MCF 10A (cell line): ENCODE results near the gene CAPZB. TPM values are rescaled to one million over a fixed set of nuclear protein-coding genes. Genes with fewer than 3 reads are reported as not detected.

ENCODE experiments used
- BruUV-seq: library from RNA; stranded (reverse); fragments of 400-500 nt; replicated peaks from 2 replicates; lab custom pipeline; 2021; lab: Mats Ljungman, UMichigan
- CTCF ChIA-PET: fragments of 300-600 bp; sonication (Branson Sonifier 250); formaldehyde crosslinking; extraction: SDS; loops from one replicate; lab custom pipeline; 2021; ENCODE audit warnings: antibody characterized with exemption, inconsistent platforms; lab: Yijun Ruan, JAX
- POLR2A ChIA-PET: fragments of 300-600, 350-650 bp; sonication (Branson Sonifier 250); formaldehyde crosslinking; extraction: SDS; loops from one replicate; lab custom pipeline; 2020; ENCODE audit warnings: antibody characterized with exemption, inconsistent platforms; lab: Yijun Ruan, JAX
- DNase-seq: peaks from one replicate; pipeline ENCODE4 v3.0.0-alpha.2; 2018; ENCODE audit not compliant: unreplicated experiment
- H3K27ac Mint-ChIP-seq: one replicate; pipeline ENCODE4 v1.8.0; 2022; ENCODE audit warnings: mild to moderate bottlenecking, low read depth, mixed read lengths; ENCODE audit not compliant: unreplicated experiment
- H3K27me3 Mint-ChIP-seq: one replicate; pipeline ENCODE4 v1.8.0; 2022; ENCODE audit warnings: mixed read lengths; ENCODE audit not compliant: insufficient read depth, unreplicated experiment
- H3K36me3 Mint-ChIP-seq: one replicate; pipeline ENCODE4 v1.8.0; 2022; ENCODE audit warnings: mild to moderate bottlenecking, moderate library complexity, mixed read lengths; ENCODE audit not compliant: insufficient read depth, unreplicated experiment
- H3K4me1 Mint-ChIP-seq: one replicate; pipeline ENCODE4 v1.8.0; 2022; ENCODE audit warnings: mixed read lengths; ENCODE audit not compliant: insufficient read depth, unreplicated experiment
- H3K4me3 Mint-ChIP-seq: one replicate; pipeline ENCODE4 v1.8.0; 2022; ENCODE audit warnings: mild to moderate bottlenecking, moderate library complexity, mixed read lengths; ENCODE audit not compliant: unreplicated experiment
- H3K9me3 Mint-ChIP-seq: one replicate; pipeline ENCODE4 v1.8.0; 2022; ENCODE audit warnings: mixed read lengths; ENCODE audit not compliant: unreplicated experiment
- CTCF ChIP-seq: fragments of 200-600 bp; IDR thresholded peaks from one replicate; pipeline ENCODE4 v1.8.0; 2022; ENCODE audit warnings: antibody characterized with exemption, mild to moderate bottlenecking; ENCODE audit not compliant: unreplicated experiment
- intact Hi-C: fragments of 100-400 bp; cut with micrococcal nuclease; formaldehyde crosslinking; loops from 2 replicates; pipeline ENCODE4 v1.14.1; 2022
- total RNA-seq: library from RNA; stranded (reverse); gene quantifications from 2 replicates; pipeline ENCODE4 v1.2.3, GENCODE V29; 2022

The CAPZB gene
- total RNA-seq, 1 experiment from 2014 or later, result 252 TPM

- ChIA-PET CTCF (no interaction called here), POLR2A (interaction anchor here (1.1 kb wide), 1 partner anchor 14 kb away, joined by 3 read pairs; no protein-coding TSS in a partner anchor)
- no TSS peak for BruUV-seq
- no peak for DNase-seq
- Mint-ChIP-seq H3K4me1 (peaks cover 8% of the 10 kb centered on the region), H3K9me3 (no peaks in the 10 kb centered on the region), H3K4me3 (no peak overlapping the region), H3K27ac (peak overlapping the region; percentile 35), H3K36me3 (peaks cover 19% of the 10 kb centered on the region), H3K27me3 (no peaks in the 10 kb centered on the region)
- intact Hi-C loops, result no loop called here
- no peak for TF ChIP-seq CTCF
These were observed 119.6 kb downstream of the CAPZB start for GRCh38 chr1:19365721-19366120.

- no peak for DNase-seq
- peak overlapping the region; percentile 27 for H3K27ac Mint-ChIP-seq
- CTCF ChIA-PET, result interaction anchor here (0.6 to 1.7 kb wide), 6 partner anchors 10 to 218 kb away, joined by 3 to 5 read pairs (median 4); no protein-coding TSS in a partner anchor
- H3K9me3 Mint-ChIP-seq, result no peaks in the 10 kb centered on the region
- no peaks in the 10 kb centered on the region for H3K27me3 Mint-ChIP-seq
- H3K36me3 Mint-ChIP-seq, result peaks cover 18% of the 10 kb centered on the region
- intact Hi-C loops, result no loop called here
- no peak for TF ChIP-seq CTCF
- BruUV-seq, result no TSS peak
- H3K4me1 Mint-ChIP-seq, result peaks cover 8% of the 10 kb centered on the region
- POLR2A ChIA-PET, result interaction anchor here (0.9 to 1.0 kb wide), 2 partner anchors 25 to 52 kb away, joined by 4 to 5 read pairs; partner anchors contain the start of genes AKR7A2 and SLC66A1
- H3K4me3 Mint-ChIP-seq, result no peak overlapping the region
These were observed 121.7 kb downstream of the CAPZB start for GRCh38 chr1:19363536-19364152.

GRCh38 chr1:19361611-19362147 is 123.7 kb downstream of the CAPZB start:
- peaks cover 22% of the 10 kb centered on the region for H3K36me3 Mint-ChIP-seq
- BruUV-seq, result no TSS peak
- POLR2A ChIA-PET, result interaction anchor here (0.7 to 1.8 kb wide), 11 partner anchors 14 to 286 kb away, joined by 3 to 13 read pairs (median 3); partner anchors contain the start of genes AKR7A2 and SLC66A1
- H3K9me3 Mint-ChIP-seq, result no peaks in the 10 kb centered on the region
- no peak for TF ChIP-seq CTCF
- H3K4me1 Mint-ChIP-seq, result peaks cover 8% of the 10 kb centered on the region
- peak overlapping the region; percentile 78 for H3K27ac Mint-ChIP-seq
- CTCF ChIA-PET, result no interaction called here
- no peaks in the 10 kb centered on the region for H3K27me3 Mint-ChIP-seq
- intact Hi-C loops, result no loop called here
- DNase-seq, result peak; percentile 31
- peak overlapping the region; percentile 62 for H3K4me3 Mint-ChIP-seq

- BruUV-seq, result no TSS peak
- peak overlapping the region; percentile 62 for H3K4me3 Mint-ChIP-seq
These were observed 124.3 kb downstream of the CAPZB start for GRCh38 chr1:19360843-19361610.

More at GRCh38 chr1:19360843-19361610, 124.3 kb downstream of the CAPZB start:
- Mint-ChIP-seq H3K27me3 (no peaks in the 10 kb centered on the region), H3K27ac (peak overlapping the region; percentile 78), H3K4me1 (peaks cover 8% of the 10 kb centered on the region), H3K9me3 (no peaks in the 10 kb centered on the region), H3K36me3 (peaks cover 22% of the 10 kb centered on the region)
- DNase-seq, result peak; percentile 90
- TF ChIP-seq CTCF, result no peak
- ChIA-PET POLR2A (interaction anchor here (0.6 to 1.8 kb wide), 14 partner anchors 14 to 331 kb away, joined by 3 to 13 read pairs (median 3); partner anchors contain the start of genes AKR7A2 and SLC66A1), CTCF (interaction anchor here (1.1 to 1.4 kb wide), 2 partner anchors 18 to 20 kb away, joined by 3 read pairs; no protein-coding TSS in a partner anchor)
- intact Hi-C loops, result no loop called here
